Measurements from ENCODE around the gene CATSPERB. TPM values are rescaled to one million over a fixed set of nuclear protein-coding genes. Genes with fewer than 3 reads are reported as not detected.
"Not testable (repeated sequence)": the region's sequence is repeated elsewhere in the genome, so short reads cannot be mapped to it uniquely, and the experiment has no call there.

Gene CATSPERB
- total RNA-seq, 1 experiment from 2014 or later, result not detected

- peak; percentile 8 for DNase-seq (ENCODE audit: low read depth)
Measured at GRCh38 chr14:91732859-91733477, 1.1 kb upstream of the CATSPERB start.

- DNase-seq (ENCODE audit: low read depth), result no peak
Measured at GRCh38 chr14:91732439-91732838, 553 bp upstream of the CATSPERB start.

- no peak for DNase-seq (ENCODE audit: low read depth)
Measured at GRCh38 chr14:91731018-91731417, 868 bp downstream of the CATSPERB start.

- DNase-seq (ENCODE audit: low read depth), result no peak
Measured at GRCh38 chr14:91729756-91730155, 2.1 kb downstream of the CATSPERB start.

- DNase-seq (ENCODE audit: low read depth), result no peak
Measured at GRCh38 chr14:91728616-91729183, 3.2 kb downstream of the CATSPERB start.

GRCh38 chr14:91727121-91727520, 4.8 kb downstream of the CATSPERB start:
- DNase-seq (ENCODE audit: low read depth), result no peak

GRCh38 chr14:91723501-91723900, 8.4 kb downstream of the CATSPERB start:
- no peak for DNase-seq (ENCODE audit: low read depth)

GRCh38 chr14:91722386-91722785, 9.5 kb downstream of the CATSPERB start:
- no peak for DNase-seq (ENCODE audit: low read depth)

DNA sequence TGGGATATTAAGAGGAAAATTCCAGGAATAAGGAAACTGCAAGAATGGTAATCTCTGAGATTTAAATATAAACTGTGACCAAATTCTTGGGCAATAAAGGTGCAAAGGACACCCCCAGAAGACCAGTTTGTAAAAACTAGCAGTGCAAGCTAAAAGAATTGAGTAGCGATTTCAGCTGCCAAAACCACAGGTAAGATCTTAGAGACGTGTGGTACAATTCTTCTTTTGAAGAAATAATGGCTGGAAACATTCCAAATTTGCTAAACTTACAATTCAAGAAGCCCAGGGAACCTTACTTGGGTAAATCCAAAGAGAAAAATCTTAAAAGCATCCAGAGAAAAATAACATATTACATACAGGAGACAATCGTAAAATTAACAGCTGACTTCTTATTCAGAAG, 12.0 kb downstream of the CATSPERB start:
- DNase-seq (ENCODE audit: low read depth), result no peak

- no peak for DNase-seq (ENCODE audit: low read depth)
Measured at GRCh38 chr14:91716999-91717398, 14.9 kb downstream of the CATSPERB start.

GRCh38 chr14:91714805-91715204, 17.1 kb downstream of the CATSPERB start:
- peak; percentile 21 for DNase-seq (ENCODE audit: low read depth)

DNA sequence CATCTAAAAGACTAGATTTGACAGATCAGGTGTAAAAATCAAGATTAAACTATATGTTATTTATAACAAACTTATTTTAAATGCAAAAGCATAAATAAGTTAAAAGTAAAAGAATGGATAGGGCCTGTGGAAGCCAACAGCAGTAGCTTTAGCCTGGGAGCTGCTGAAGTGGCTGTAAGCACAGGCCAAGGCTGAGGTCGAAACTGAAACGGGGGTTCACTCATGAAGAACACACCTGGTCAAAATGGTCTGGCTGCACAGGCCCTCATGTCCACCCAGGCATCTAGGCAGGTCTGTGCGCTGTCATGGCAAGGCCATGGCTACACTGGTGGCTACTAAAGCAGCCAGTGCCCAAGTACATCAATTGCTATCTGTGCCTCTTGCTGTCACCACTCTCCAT, 23.1 kb downstream of the CATSPERB start:
- DNase-seq (ENCODE audit: low read depth), result no peak

DNA sequence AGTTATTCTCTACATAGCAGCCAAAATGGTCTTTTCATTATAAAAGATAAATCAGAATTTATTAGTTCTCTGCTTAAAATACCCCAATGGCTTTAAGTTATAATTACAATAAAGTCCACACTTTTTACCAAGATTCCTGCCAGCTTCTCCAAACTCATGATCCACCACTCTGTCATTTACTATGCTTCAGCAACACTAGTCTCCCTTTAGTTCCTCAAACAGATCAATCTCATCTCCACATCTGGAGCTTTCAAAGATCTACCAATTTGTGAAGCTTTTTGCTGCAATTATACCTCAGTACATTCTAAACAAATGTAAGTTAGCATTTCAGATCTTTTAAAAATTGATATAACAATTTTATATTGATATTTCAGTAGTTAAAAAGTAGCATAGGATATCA, 24.9 kb downstream of the CATSPERB start:
- DNase-seq (ENCODE audit: low read depth), result no peak

GRCh38 chr14:91694643-91695042, 37.2 kb downstream of the CATSPERB start:
- DNase-seq (ENCODE audit: low read depth), result no peak

DNA sequence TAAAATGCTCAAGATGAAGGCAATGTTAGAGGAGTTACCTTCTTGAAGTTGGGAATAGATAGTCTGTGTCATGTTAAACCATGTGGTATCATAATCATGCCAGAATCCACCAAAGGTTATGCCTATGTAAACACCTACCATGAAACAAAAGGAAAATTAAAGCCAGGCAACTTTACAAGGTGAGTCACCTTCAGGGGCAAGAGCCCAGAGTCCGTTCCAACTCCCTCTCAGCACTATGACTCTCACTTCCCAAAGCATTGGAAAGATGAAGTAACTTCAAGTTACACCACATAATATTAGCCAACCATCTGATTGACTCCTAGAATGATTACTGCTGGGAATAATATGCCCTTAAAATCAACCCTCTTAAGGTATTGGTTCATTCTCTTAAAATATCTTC, 38.5 kb downstream of the CATSPERB start:
- DNase-seq (ENCODE audit: low read depth), result peak; percentile 72

GRCh38 chr14:91692075-91692474, 39.8 kb downstream of the CATSPERB start:
- no peak for DNase-seq (ENCODE audit: low read depth)

DNA sequence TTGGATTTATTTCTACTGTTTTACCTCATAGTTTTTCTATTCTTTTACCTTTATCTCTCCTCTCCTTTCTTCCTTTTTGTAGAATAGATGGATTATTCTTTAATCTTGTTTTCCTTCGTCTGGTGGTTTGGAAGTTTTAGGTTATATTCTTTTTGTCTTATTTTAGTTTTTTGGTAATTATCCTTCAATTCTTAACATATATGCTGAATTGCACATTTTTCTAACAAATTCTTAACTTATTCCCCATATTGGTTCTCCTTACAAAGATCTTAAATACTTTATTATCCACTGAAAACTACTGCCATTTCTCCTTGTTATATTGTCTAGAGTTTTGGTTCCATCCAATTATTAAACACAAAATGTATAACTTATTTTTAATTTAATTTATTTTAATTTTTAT, 42.3 kb downstream of the CATSPERB start:
- DNase-seq (ENCODE audit: low read depth), result no peak

GRCh38 chr14:91687436-91687835, 44.5 kb downstream of the CATSPERB start:
- DNase-seq (ENCODE audit: low read depth), result not testable (repeated sequence)

DNA sequence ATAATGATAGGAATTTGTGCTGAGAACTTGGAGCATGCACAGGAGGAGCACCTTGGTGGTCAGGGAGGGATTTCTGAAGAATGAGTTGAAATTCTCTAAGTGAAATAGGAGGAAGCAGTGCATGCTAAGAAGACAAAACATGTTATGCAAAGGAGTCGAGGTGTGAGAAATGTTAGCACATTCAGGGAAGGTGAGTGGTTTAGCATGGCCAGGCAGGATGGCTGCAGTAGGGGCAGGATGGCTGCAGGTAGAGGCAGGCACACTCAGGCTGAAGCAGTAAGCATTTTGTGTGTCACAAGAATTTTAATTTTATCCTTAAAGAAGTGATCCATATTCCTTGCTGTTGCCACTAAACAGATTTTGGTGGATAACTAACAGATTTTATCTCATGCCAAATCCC, 46.3 kb downstream of the CATSPERB start:
- DNase-seq (ENCODE audit: low read depth), result no peak

- no peak for DNase-seq (ENCODE audit: low read depth)
Measured at GRCh38 chr14:91681893-91682563, 49.9 kb downstream of the CATSPERB start.

DNA sequence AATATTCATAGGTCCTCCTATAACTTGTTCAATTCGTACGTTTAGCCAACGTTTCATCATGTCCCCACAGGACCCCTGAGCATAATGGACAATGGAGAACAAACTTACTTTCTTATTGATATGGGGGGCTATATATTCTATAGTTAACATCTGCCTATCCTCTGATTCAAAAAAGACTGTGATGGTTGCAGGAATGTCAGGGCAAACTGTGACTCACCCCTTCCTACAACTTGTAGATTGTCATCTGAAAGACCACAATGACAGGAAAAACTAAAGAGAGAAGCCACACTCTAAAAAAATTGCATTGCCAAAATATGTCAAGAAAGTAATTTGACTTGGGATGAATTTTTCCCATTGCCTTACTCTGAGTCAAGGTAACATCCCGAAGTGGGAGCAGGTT, 50.8 kb downstream of the CATSPERB start:
- no peak for DNase-seq (ENCODE audit: low read depth)

DNA sequence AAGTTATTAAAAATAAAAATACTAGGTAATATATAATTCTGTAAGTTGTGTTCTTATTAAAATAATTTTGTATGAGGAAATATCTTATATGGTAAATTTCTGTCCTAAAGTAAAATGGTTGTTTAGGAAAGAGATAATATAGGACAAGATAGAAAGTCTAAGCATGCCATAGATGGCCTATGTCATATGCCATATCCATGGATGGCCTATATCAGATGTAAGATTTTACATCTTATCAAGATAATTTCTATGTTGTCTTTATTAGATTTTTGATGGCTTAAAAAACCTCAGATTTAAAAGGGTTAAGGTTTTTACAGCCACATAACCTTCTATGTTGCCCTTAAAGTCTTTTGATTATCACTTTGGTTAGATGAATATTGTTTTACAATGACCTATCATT, 52.6 kb downstream of the CATSPERB start:
- no peak for DNase-seq (ENCODE audit: low read depth)

DNA sequence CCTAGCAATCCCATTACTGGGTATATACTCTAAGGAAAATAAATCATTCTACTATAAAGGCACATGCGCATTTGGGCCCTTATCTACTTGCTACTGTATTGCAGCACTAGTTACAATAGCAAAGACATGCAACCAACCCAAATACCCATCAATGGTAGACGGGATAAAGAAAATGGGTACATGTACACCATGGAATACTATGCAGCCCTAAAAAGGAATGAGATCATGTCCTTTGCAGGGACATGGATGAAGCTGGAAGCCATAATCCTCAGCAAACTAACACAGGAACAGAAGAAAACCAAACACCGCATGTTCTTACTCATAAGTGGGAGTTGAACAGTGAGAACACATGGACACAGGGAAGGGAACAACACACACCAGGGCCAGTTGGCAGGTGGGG, 54.2 kb downstream of the CATSPERB start:
- not testable (repeated sequence) for DNase-seq (ENCODE audit: low read depth)
